RWPE1 (cell line): Measurements from ENCODE around the gene FCHSD2.

Experiments used
- CTCF ChIA-PET: fragments of 350-600 bp; sonication (Branson Sonifier 250); formaldehyde crosslinking; extraction: SDS; loops from one replicate; lab custom pipeline; 2021; lab: Yijun Ruan, JAX
- POLR2A ChIA-PET: fragments of 400-600 bp; formaldehyde crosslinking; extraction: SDS; loops from one replicate; lab custom pipeline; 2020; ENCODE audit warnings: antibody characterized with exemption; ENCODE audit not compliant: low non-redundant PET; lab: Yijun Ruan, JAX
- DNase-seq: peaks from one replicate; pipeline ENCODE4 v3.0.0; 2012; ENCODE audit warnings: low spot score
- H3K27ac ChIP-seq: fragments of 450-650 bp; 2 replicates; pipeline ENCODE4 v1.5.1; 2017
- TF ChIP-seq, protein P1 (sequence below): fragments of 450-650 bp; conservative IDR thresholded peaks from 2 replicates; pipeline ENCODE4 v1.5.1; 2017; ENCODE audit warnings: low read depth, mild to moderate bottlenecking

FCHSD2 gene

GRCh38 chr11:72972496-72973128, 169.5 kb downstream of the FCHSD2 start:
- CTCF ChIA-PET = no interaction called here
- no peak overlapping the region for H3K27ac ChIP-seq
- TF ChIP-seq, protein P1, sequence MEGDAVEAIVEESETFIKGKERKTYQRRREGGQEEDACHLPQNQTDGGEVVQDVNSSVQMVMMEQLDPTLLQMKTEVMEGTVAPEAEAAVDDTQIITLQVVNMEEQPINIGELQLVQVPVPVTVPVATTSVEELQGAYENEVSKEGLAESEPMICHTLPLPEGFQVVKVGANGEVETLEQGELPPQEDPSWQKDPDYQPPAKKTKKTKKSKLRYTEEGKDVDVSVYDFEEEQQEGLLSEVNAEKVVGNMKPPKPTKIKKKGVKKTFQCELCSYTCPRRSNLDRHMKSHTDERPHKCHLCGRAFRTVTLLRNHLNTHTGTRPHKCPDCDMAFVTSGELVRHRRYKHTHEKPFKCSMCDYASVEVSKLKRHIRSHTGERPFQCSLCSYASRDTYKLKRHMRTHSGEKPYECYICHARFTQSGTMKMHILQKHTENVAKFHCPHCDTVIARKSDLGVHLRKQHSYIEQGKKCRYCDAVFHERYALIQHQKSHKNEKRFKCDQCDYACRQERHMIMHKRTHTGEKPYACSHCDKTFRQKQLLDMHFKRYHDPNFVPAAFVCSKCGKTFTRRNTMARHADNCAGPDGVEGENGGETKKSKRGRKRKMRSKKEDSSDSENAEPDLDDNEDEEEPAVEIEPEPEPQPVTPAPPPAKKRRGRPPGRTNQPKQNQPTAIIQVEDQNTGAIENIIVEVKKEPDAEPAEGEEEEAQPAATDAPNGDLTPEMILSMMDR = no peak
- POLR2A ChIA-PET = no interaction called here
- DNase-seq = no peak

GRCh38 chr11:72971192-72971967, 170.7 kb downstream of the FCHSD2 start:
- no peak for DNase-seq
- ChIA-PET CTCF (interaction anchor here (0.6 kb wide), 1 partner anchor 193 kb away, joined by 3 read pairs; no protein-coding TSS in a partner anchor), POLR2A (no interaction called here)
- H3K27ac ChIP-seq = no peak overlapping the region
- TF ChIP-seq, protein P1 = no peak

- H3K27ac ChIP-seq = no peak overlapping the region
- TF ChIP-seq, protein P1 = no peak
- CTCF ChIA-PET = interaction anchor here (0.6 kb wide), 1 partner anchor 194 kb away, joined by 3 read pairs; no protein-coding TSS in a partner anchor
- POLR2A ChIA-PET = no interaction called here
- DNase-seq = no peak
Observed at GRCh38 chr11:72970557-72971118, 171.5 kb downstream of the FCHSD2 start.

- CTCF ChIA-PET = no interaction called here
- no peak overlapping the region for H3K27ac ChIP-seq
- DNase-seq = no peak
- TF ChIP-seq, protein P1 = no peak
- POLR2A ChIA-PET = no interaction called here
Observed at GRCh38 chr11:72969894-72970335, 172.2 kb downstream of the FCHSD2 start.

DNA sequence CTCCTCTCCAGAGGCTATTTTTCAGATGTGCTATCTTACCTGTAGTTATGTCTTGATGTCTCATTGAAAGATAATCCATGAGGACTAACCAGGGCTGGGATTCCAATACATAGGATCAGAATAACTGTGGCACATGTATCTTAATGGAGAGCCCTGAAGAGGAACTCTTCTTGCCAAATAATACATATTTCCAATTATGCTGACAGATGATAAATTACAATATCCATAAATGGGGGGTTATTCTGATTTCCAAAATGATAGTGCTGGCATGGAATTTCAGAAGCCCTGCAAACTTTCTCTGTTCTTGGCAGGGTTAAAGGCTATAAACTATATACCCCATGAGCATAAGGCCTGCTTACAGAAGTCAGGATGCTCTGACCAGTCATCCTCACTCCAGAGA, 173.7 kb downstream of the FCHSD2 start:
- ChIA-PET CTCF (no interaction called here), POLR2A (no interaction called here)
- DNase-seq = no peak
- TF ChIP-seq, protein P1 = no peak
- no peak overlapping the region for H3K27ac ChIP-seq

DNA sequence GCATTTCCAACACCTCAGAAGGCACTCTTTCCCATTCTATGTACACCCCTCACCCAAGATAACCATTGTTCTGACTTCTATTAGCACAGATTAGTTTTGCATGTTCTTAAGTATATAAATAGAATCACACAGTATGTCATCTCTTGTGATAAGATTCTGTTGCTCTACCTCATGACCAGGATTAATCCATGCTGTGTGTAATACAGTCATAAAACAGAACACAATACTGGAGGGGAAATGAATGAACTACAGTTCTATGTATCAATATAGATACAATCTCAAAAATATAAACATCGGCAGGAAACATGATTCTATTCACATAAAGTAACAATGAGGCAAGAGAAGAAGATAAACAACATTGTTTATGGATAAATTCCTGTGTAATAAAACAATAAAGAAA, 176.4 kb downstream of the FCHSD2 start:
- DNase-seq = no peak
- H3K27ac ChIP-seq = no peak overlapping the region
- ChIA-PET POLR2A (no interaction called here), CTCF (no interaction called here)
- TF ChIP-seq, protein P1 = no peak
